NB4 (cell line): ENCODE results near the gene CCDC178.

Experiments
- CTCF ChIP-seq: IDR thresholded peaks from one replicate; pipeline ENCODE4 v1.5.1; 2012; ENCODE audit warnings: low read depth, low read length
- MYC ChIP-seq: IDR thresholded peaks from 2 replicates; pipeline ENCODE4 v1.6.1; 2011; ENCODE audit warnings: low read depth, low read length

GRCh38 chr18:32974421-32975162 is 465.9 kb downstream of the CCDC178 start:
- TF ChIP-seq CTCF, result no peak
- no peak for TF ChIP-seq MYC
